C4-2B (cell line): Measurements from ENCODE around the gene WDR89.
"Not testable (repeated sequence)": the region's sequence is repeated elsewhere in the genome, so short reads cannot be mapped to it uniquely, and the experiment has no call there.

Experiments used
- H3K27ac ChIP-seq: fragments of 450-650 bp; 2 replicates; pipeline ENCODE4 v1.5.1; 2017
- CTCF ChIP-seq: fragments of 450-650 bp; conservative IDR thresholded peaks from 2 replicates; pipeline ENCODE4 v1.5.1; 2017; ENCODE audit warnings: mild to moderate bottlenecking
- ZFX ChIP-seq: fragments of 450-650 bp; IDR thresholded peaks from 2 replicates; pipeline ENCODE4 v1.6.1; 2017

Gene WDR89

GRCh38 chr14:63652406-63652805 is 10.7 kb upstream of the WDR89 start:
- TF ChIP-seq ZFX (no peak), CTCF (no peak)
- H3K27ac ChIP-seq: no peak overlapping the region

GRCh38 chr14:63650256-63650952 is 8.7 kb upstream of the WDR89 start:
- no peak overlapping the region for H3K27ac ChIP-seq
- no peak for TF ChIP-seq CTCF
- no peak for TF ChIP-seq ZFX

GRCh38 chr14:63647696-63648410 is 6.2 kb upstream of the WDR89 start:
- no peak for TF ChIP-seq ZFX
- TF ChIP-seq CTCF: no peak

GRCh38 chr14:63644741-63645140 is 3.1 kb upstream of the WDR89 start:
- no peak overlapping the region for H3K27ac ChIP-seq
- TF ChIP-seq ZFX (no peak), CTCF (no peak)

More at GRCh38 chr14:63647696-63648410, 6.2 kb upstream of the WDR89 start:
- no peak overlapping the region for H3K27ac ChIP-seq

GRCh38 chr14:63642656-63643382 is 1.1 kb upstream of the WDR89 start:
- H3K27ac ChIP-seq: no peak overlapping the region; the same call in 1 of the 2 replicates
- TF ChIP-seq CTCF (no peak), ZFX (no peak)

GRCh38 chr14:63642229-63642611 is 549 bp upstream of the WDR89 start:
- TF ChIP-seq ZFX: no peak
- TF ChIP-seq CTCF: no peak

GRCh38 chr14:63638493-63638892 is 3.2 kb downstream of the WDR89 start:
- TF ChIP-seq ZFX: no peak
- TF ChIP-seq CTCF: no peak

More at GRCh38 chr14:63642229-63642611, 549 bp upstream of the WDR89 start:
- peak overlapping the region; percentile 79 for H3K27ac ChIP-seq

GRCh38 chr14:63636094-63636635 is 5.5 kb downstream of the WDR89 start:
- not testable (repeated sequence) for H3K27ac ChIP-seq

More at GRCh38 chr14:63638493-63638892, 3.2 kb downstream of the WDR89 start:
- no peak overlapping the region for H3K27ac ChIP-seq
